Medulla oblongata (tissue), 1 donor: Measurements from ENCODE around the gene EML4.
A peak's percentile ranks its signal among the peaks of the same experiment; 100 is the strongest.

Source experiments
- DNase-seq: peaks from one replicate; pipeline ENCODE4 v3.0.0-alpha.2; 2015; ENCODE audit errors: extremely low spot score

EML4 gene

GRCh38 chr2:42304059-42304713, 135.0 kb downstream of the EML4 start:
- DNase-seq: no peak

GRCh38 chr2:42307180-42307579, 138.0 kb downstream of the EML4 start:
- no peak for DNase-seq

GRCh38 chr2:42309366-42309765, 140.2 kb downstream of the EML4 start:
- no peak for DNase-seq

- no peak for DNase-seq
Observed at GRCh38 chr2:42310007-42310515, 140.9 kb downstream of the EML4 start.

- no peak for DNase-seq
Observed at GRCh38 chr2:42312106-42312505, 143.0 kb downstream of the EML4 start.

GRCh38 chr2:42314892-42315468, 145.8 kb downstream of the EML4 start:
- no peak for DNase-seq

- no peak for DNase-seq
Observed at GRCh38 chr2:42315844-42316470, 146.8 kb downstream of the EML4 start.

GRCh38 chr2:42316910-42317309, 147.8 kb downstream of the EML4 start:
- DNase-seq: no peak

GRCh38 chr2:42317486-42317885, 148.3 kb downstream of the EML4 start:
- DNase-seq: no peak

GRCh38 chr2:42317945-42318344, 148.8 kb downstream of the EML4 start:
- DNase-seq: no peak

GRCh38 chr2:42319265-42319664, 150.1 kb downstream of the EML4 start:
- DNase-seq: no peak

- no peak for DNase-seq
Observed at GRCh38 chr2:42321452-42322064, 152.4 kb downstream of the EML4 start.

GRCh38 chr2:42324244-42324643, 155.1 kb downstream of the EML4 start:
- DNase-seq: no peak

- no peak for DNase-seq
Observed at GRCh38 chr2:42324949-42325348, 155.8 kb downstream of the EML4 start.

- no peak for DNase-seq
Observed at GRCh38 chr2:42325609-42326008, 156.5 kb downstream of the EML4 start.

GRCh38 chr2:42327125-42327524, 158.0 kb downstream of the EML4 start:
- DNase-seq: no peak

- DNase-seq: peak; percentile 29
Observed at GRCh38 chr2:42328148-42328833, 159.1 kb downstream of the EML4 start.

GRCh38 chr2:42328923-42329322, 159.8 kb downstream of the EML4 start:
- DNase-seq: no peak

GRCh38 chr2:42329736-42330135, 160.6 kb downstream of the EML4 start:
- no peak for DNase-seq

GRCh38 chr2:42331569-42332284, 162.6 kb downstream of the EML4 start:
- DNase-seq: no peak

- DNase-seq: no peak
Observed at GRCh38 chr2:42332575-42332974, 163.4 kb downstream of the EML4 start.
